Stimulated activated CD8-positive, alpha-beta memory T cell treated with anti-CD3 and anti-CD28 coated beads, Interleukin-12 subunit alpha, Interleukin-12 subunit beta, amount 100 ng/mL, for 24 hours (primary cell): ENCODE results near the gene PPP6R2.

Experiments
- DNase-seq: peaks from one replicate; pipeline ENCODE4 v3.0.0-alpha.2; 2020; ENCODE audit errors: extremely low read depth

PPP6R2 gene

DNA sequence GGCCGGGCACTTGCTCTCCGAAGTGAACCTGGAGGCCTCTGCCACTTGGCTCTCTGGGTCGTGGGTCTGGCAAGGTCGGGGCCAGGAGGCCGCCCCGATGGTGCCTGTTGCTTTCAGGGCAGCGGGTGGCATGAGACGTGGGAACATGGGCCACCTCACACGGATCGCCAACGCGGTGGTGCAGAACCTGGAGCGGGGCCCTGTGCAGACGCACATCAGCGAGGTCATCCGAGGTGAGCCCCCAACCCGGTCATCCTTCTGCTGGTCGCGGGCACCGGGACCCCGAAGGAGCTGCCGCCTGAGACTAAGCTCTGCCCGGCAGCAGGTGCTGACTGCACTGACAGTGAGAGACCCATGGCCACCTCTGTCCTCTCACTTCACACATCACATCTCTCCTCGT, 91.7 kb downstream of the PPP6R2 start:
- no peak for DNase-seq

DNA sequence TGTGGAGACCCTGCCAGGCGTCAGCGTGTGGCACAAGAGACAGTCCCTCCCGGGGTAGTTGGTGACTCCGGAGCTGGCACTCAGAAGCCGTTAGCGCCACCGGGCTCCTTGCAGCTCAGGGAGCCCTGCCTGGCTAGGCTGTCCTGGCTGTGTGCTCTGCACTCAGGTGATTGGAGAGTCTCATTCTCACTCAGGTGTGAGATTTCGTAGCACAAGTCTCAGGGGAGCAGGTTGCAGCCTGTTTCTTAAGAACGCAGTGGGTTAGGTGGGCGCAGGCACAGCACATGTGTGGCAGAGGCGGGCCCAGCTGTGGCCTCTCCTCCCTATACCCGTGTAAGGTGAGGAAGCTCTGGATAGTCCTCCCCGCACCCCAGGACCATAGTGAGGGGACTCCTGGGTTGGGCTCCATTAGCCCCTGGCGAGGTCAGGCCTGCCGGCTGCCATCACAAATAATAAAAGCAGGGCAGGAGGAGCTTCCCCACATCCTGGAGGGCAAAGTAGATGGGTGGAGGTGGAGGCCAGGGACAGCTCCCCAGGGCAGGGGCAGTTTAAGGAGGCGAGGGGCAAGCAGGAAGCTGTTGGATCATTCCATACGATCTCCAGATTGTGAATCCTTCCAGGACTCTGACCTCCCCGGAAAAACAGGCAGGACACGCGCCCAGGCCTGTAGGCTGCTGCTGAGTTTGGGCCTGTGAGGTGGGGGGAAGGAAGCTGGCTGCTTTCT, 92.3 kb downstream of the PPP6R2 start:
- DNase-seq: no peak

DNA sequence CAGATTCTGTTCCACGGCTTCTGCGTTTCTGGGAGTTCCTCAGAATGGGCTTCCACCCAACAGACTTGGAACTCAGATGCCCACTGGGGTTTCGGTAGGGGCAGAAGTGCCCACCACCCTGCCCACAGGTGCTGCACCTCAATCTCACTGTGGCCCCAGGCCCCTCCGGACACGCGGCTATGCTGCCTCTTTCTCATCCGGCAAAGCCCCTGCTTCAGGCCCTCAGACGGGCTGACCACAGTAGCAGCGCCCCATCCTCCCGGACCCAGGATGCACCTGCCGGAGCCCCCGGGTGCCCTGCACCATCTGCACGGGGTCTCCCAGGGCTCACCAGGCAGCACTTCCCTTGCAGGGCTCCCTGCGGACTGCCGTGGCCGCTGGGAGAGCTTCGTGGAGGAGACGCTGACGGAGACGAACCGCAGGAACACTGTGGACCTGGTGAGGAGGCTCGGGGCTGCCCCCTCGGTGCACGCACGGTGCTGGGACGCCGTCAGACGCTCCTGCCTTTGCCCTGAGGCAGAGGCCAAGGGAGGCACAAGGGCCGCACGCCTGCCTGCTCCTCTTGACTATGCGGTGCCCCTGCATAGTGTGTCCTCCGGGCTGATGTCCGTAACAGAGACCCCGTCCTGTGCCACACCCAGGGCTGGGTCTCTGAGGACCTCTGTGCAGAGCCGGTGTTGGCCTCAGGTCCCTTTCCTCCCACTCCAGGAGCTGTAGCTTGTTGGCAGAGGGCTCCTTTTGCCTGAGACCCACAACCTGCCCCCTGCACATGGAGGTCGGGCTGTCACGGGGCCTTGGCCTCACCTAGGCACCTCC, 93.1 kb downstream of the PPP6R2 start:
- DNase-seq: no peak

DNA sequence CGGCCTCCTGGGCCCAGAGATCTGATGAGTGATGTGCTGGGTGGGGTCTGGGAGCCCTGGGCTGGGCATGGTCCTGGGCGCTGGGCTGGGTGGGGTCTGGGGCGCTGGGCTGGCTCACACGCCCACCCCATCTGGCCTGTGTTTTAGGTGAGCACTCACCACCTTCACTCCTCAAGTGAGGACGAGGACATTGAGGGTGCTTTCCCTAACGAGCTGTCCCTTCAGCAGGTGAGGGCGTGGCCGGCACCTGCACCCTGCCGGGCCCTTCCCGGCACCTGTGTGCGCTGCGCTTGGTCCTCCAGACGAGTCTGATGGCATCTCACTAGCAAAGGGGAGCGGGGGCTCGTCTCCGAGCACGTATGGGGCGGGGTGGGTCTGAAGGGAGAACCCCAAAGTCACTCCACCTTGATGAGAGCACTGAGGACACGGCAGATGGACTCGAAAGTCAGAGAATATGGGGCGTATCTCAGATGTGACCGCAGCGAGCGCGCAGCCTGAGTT, 93.8 kb downstream of the PPP6R2 start:
- DNase-seq: no peak

DNA sequence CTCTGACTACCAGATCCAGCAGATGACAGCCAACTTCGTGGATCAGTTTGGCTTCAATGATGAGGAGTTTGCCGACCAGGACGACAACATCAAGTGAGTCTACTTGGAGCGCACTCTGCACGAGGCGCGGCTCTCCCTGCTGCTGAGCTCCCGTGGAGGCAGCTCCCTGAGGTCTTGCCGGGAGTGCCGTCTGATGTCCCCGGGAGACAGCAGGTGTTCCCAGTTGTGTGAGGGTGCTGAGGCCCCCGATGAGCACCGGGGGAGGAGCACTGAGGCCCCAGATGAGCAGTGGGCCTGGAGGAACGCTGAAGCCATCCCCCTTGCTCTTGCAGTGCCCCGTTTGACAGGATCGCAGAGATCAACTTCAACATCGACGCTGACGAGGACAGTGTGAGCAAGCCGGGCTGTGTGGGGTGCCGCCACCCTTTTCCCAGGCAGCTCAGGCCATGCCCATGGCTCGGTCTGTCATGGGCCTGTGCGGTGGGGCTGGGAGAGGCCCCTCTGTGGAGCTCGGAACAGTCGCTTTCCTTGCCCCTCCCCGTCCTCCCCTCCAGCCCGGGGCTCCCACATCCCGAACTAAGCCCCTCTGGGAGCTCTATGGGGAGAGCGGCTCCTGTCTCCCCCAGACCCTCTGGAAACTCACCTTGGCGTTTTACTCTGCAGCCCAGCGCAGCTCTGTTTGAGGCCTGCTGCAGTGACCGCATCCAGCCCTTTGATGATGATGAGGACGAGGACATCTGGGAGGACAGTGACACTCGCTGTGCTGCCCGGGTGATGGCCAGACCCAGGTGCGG, 94.6 kb downstream of the PPP6R2 start:
- DNase-seq: no peak

DNA sequence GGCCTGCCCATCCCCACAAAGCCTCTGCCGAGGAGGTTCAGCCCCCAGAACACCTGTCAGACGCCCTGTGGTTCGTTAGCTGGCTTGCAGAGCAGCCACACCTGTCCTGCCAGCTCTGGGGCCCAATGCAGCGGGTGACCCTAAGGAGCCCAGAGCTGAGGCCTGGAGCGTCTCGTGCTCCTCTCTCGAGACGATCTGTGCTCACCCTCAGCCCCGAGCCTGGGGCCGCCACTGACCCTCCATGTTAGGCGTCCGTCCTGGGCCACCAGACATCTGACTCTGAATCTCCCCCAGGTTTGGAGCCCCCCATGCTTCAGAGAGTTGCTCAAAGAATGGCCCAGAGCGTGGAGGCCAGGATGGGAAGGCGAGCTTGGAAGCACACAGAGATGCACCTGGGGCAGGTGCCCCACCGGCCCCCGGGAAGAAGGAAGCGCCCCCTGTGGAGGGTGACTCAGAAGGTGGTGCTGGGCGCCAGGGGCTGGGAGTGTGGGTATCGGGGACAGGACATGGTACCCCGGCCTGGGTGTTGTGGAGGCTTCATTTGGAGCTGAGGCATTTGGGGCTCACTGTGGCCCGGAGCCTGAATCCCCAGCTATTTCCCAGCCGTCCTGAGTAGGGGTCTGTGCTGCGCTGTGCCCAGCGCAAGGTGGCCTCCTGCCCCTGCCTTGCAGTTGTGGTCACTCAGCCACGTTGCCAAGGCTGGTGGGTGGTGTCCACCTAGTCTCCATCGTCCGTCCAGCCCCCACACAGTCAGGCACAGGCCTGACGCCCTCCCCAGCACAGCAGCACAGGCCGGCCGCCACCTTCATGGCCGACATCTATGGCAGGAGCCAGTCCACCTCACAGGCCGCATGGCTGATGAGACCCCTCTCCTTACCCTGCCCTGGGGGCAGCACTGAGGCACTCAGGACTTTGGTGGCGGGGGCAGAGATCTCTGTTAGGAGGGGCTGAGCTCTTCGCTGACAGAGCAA, 95.5 kb downstream of the PPP6R2 start:
- no peak for DNase-seq

DNA sequence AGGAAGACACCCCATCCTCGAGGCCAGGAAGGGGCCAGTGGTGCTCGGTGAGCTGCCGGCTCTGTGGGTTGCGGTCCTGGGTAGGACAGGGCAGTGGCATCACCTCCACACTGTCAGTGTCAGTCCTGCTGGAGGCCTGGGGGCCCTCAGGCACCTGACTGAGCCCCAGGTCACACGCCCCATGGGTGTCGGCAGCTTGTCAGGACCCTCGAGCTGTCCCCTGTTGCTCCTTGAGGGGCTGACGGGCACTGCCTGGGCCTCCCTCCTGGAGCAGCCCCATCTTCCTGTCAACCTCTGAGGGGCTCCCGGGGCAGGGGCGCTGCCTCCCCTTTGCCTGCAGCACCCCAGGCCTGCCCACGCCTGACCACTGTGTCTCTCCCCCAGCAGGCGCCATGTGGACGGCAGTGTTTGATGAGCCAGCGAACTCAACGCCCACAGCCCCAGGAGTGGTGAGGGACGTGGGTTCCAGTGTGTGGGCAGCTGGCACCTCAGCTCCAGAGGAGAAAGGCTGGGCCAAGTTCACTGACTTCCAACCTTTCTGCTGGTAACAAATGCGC, 96.3 kb downstream of the PPP6R2 start:
- DNase-seq: no peak

DNA sequence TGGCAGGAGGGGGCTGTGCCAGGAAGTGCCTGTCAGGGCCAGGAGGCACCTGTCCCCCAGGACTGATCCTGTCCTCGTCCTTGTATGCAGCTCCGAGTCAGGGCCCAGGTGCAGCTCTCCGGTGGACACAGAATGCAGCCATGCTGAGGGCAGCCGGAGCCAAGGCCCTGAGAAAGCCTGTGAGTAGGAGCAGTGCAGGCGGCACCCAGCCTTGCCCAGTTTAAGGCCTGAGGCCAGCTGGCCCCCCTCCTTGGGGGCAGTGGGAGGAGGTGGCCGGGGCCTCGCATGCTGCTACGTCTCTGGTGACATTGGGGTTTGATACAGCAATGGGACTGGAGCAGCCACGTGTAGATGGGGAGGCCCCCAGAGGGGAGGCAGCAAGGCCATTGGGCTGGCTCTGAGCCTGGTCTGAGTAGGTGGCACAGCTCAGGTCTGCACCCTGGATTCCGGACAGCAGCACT, 96.8 kb downstream of the PPP6R2 start:
- no peak for DNase-seq

DNA sequence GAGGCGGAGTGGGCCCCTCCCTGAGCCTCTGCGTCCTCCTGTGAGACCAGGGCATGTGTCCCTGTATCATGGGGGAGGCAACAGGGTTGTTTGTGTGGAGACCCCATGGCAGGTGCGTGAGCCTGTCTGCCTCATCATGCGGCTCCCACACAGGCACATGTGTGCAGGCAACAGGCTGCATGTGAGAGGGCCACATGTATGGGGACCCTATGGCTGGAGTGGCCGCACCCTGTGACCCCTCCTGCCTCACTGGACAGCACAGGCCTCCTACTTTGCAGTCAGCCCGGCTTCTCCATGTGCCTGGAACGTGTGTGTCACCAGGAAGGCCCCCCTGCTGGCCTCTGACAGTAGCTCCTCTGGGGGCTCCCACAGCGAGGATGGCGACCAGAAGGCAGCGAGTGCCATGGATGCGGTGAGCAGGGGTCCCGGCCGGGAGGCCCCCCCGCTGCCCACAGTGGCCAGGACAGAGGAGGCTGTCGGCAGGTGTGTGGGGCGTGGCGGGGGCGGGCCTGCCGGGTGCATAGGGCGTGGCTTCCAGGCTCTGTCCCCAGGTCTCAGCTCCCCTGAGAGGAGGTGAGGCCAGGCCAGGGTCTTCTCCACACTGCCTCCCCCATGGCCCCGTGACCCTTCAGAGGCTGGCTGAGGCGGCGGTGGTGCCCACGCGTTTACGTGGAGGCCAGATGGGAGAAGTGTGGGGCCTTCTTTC, 97.6 kb downstream of the PPP6R2 start:
- no peak for DNase-seq

DNA sequence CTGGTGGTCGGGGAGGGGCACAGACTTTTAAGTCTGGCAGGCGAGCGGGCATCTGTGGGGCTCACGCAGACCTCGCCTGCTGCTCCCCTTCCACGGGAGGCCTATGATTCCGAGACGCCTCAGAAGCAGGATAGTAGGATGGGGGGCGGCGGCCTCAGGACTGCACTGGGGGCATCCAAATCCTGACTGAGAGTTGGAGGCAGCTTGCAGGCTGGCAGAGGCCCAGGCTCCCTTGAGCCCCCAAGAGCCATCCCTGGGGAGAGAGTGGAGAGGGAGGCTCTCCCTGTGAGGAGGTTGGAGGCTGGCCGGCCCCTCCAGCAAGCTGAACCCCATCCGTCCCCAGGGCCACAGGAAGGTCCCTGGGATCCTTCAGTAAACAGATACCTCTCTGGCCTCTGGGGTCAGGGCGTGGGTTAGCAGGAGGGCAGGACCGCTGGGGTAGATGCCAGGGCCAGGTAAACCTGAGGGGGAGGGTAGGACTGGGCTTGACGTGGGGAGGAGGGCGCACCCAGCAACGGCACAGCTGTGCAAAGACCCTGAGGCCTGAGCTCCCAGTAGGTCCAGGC, 98.4 kb downstream of the PPP6R2 start:
- DNase-seq: no peak

DNA sequence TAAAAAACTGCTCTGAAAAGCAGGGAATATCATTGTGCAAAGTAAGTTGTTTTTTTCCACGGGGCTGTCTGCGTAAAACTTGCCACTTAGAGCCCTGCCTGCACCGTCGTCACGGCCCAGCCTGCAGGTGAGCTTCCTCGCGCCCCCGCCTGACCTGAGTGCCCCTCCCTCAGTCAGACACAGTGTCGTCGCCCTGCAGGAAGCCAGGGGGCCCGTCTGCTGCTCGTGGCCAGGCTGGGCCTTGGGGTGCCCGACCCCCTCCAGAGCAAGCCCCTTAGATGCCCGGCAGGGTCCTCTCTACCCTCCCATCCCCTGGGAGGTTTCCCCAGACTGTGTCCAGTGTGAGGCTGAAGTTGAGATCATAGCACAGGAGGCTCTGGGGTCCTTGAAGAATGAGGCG, 100.1 kb downstream of the PPP6R2 start:
- DNase-seq: no peak

DNA sequence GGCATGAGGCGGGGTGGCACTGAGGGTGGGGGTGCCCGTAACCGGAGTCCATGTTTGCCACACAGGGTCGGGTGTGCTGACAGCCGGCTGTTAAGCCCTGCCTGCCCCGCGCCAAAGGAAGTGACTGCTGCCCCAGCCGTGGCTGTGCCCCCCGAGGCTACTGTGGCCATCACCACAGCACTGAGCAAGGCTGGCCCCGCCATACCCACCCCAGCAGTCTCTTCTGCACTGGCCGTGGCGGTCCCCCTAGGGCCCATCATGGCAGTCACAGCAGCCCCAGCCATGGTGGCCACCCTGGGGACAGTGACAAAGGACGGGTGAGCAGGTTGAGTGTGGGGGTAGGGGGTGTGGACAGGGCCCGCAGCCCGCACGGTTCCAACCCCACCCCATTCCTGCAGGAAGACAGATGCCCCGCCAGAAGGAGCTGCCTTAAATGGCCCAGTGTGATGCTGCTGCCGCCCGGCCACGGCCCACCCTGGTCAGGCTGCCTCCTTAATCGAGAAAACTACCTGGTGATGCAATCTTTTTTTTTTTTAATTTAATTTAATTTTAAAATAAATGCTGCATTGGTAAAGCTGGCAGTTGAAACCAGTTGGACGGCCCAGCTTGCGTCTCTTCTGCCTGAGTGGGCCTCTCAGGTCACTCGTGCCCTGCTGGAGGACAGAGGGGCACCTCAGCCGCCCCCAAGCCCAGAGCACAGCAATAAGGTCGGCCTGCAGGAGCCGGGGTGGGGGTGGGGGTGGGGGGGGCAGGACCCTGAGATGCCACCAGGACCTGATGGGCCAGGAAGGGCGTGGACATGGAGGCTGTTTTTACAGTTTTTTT, 100.9 kb downstream of the PPP6R2 start:
- DNase-seq: no peak

DNA sequence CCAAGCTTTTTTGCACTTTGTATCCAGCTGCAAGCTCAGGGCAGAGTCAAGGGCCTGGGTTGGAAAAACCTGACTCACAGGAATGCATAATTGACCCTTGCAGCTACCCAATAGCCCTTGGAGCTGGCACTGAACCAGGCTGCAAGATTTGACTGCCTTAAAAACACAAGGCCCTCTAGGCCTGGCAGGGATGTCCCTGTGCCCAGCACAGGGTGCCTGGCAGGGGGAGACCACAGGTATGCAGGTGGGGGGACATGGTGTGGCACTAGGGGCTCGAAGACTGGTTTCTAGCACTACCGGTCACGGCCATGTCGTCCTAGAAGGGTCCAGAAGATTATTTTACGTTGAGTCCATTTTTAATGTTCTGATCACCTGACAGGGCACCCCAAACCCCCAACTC, 101.5 kb downstream of the PPP6R2 start:
- no peak for DNase-seq

DNA sequence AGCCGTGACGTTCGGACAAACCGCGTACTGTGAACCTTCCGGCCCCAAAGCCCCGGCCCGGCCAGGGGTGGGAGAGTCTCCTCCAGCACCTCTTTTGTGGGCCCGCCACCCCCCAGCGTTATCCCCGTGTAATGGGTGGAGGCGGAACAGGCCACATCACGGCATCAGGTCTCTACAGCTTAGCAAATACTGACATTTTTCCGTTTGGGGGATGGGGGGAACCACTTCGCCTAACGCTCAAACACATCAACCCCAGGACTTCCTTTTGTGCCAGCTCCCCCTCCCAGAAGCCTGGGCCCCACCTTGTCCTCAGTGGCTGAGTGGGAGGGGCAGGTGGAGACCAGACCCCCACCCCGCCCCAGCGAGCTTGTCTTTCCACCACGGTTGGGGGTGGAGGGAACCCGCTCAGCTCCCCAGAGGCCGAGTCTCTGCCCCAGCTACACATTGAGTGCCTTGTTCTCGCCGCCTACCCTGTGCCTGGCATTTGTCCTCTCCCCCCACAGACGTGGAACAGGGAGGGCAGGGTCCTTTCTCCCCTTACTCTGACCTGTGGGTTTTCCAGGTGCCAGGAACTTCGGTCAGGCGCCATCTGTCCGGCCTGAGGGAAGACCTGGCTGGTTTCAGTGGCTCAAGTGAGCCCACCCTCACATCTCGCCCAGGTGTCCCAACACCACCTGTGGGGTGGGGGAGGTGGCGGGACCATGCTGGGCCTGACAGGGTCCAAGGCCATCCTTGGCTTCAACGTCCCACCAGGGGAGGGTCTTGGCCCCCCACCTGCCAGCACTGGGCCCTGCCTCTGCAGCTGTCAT, 102.1 kb downstream of the PPP6R2 start:
- DNase-seq: no peak

DNA sequence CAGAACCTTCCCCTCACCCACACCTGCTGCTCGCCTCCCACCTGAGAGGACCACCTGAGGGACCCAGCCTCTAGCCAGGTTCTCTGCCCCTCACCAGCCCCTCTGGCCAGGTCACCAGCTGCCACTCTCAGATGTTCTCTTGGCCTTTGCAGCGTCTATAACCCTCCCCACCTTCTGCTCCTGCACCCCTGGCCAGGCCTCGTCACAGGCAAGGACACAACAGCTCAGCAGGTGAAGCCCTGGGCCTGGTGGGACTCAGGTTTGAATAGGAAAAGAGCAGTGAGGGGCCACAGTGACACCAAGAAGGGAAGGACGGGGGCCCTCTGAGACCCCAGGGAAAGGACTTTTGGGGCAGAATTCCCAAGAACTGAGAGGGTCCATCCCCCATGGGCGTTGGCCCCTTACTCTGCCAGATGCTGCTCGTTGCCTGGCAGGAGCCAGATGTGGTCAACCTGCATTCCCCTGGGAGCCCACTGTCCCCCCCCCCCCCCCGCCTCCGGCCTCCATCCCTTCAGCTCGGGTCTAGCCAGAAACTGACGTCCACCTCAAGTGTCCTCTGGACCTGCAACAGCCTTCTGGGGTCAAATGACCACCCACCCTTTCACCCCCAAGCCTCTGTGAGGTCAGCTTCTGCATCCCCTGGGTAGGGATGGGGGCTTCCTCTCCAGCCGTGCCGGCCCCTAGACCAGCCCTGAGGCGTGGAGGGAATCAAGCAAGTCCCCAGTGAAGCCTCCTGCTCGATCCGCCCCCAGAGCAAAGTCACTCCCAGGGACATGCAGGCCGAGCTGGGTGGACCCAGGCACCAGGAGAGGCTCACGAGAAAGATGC, 103.0 kb downstream of the PPP6R2 start:
- no peak for DNase-seq

DNA sequence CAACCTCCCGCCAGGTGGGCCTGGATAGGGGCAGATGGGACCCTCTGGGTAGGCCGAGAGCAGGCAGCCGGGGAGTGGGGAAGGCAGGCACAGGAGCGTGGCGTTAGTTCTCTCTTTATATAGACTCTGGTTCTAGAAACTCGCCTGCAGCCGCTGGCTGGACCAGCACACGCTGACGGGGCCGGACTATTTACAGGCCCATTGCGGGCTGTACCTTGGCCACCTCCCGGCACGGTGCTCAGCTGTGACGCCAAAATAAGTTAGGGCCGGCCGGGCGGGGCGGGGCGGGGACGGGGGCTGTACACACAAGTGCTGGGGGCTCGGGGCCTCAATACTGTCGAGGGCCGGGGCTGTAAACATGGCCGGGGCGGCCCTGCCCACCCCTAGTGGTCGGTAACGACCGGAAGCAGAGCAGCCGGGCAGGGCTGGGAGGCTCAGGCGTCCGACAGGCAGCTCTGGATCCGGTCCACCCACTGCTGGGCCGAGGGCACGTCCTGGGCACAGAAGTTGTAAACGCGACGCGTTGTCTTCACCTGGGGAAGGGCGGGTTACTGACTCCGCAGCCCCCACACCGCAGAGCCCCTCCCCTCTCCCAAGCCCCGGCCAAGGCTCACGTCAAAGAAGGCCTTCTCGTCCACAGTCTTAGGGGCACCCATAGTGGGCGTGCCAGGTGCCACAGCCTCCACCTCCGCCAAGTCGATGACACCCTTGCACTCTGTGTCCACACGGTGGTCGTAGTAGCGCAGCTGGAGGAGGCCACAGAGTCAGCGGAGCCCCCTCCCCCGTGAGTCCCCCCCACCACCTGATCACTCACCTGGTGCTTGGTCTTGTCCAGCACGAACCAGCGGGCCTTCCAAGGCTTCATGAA, 103.8 kb downstream of the PPP6R2 start:
- DNase-seq: no peak
